Activated T-helper 1 cell treated with anti-CD3 and anti-CD28 coated beads, Interleukin-12 subunit alpha, Interleukin-12 subunit beta, Interleukin-2, Interleukin-4 antibody, amounts not matched to agents 30 ng/mL and 10 ng/mL and 1 ng/mL, durations not matched to agents 14 hours and 24 hours and 36 hours (primary cell): ENCODE results near the gene ZWILCH. TPM values are rescaled to one million over a fixed set of nuclear protein-coding genes. Genes with fewer than 3 reads are reported as not detected.
"Not testable (repeated sequence)": the region's sequence is repeated elsewhere in the genome, so short reads cannot be mapped to it uniquely, and the experiment has no call there.

Experiments
- DNase-seq: peaks from one replicate; pipeline ENCODE4 v3.0.0; 2021; ENCODE audit warnings: low spot score
- H3K27ac Mint-ChIP-seq: one replicate; pipeline ENCODE4 v1.8.0; 2021; ENCODE audit warnings: mild to moderate bottlenecking, mixed read lengths
- H3K27me3 Mint-ChIP-seq: one replicate; pipeline ENCODE4 v1.8.0; 2022; ENCODE audit warnings: mild to moderate bottlenecking, moderate library complexity, mixed read lengths; ENCODE audit not compliant: insufficient read depth
- H3K36me3 Mint-ChIP-seq: one replicate; pipeline ENCODE4 v1.8.0; 2021; ENCODE audit warnings: low read depth, mixed read lengths
- H3K4me1 Mint-ChIP-seq: one replicate; pipeline ENCODE4 v1.8.0; 2021; ENCODE audit warnings: low read depth, mixed read lengths
- H3K4me3 Mint-ChIP-seq: one replicate; pipeline ENCODE4 v1.8.0; 2021; ENCODE audit warnings: mild to moderate bottlenecking, moderate library complexity, mixed read lengths
- H3K9me3 Mint-ChIP-seq: one replicate; pipeline ENCODE4 v1.8.0; 2021; ENCODE audit warnings: mixed read lengths
- intact Hi-C: fragments of 100-400 bp; cut with micrococcal nuclease; formaldehyde crosslinking; loops from one replicate; pipeline ENCODE4 v1.15.1; 2024
- total RNA-seq: library from RNA; stranded (reverse); gene quantifications from 2 replicates; pipeline ENCODE4 v1.2.3, GENCODE V29; 2022

Gene ZWILCH
- total RNA-seq, 1 donor from 2014 or later, result 37.5 TPM

GRCh38 chr15:66580643-66581042, 75.5 kb downstream of the ZWILCH start:
- Mint-ChIP-seq H3K27ac (no peak overlapping the region), H3K36me3 (no peaks in the 10 kb centered on the region), H3K27me3 (peaks cover 4% of the 10 kb centered on the region), H3K9me3 (no peaks in the 10 kb centered on the region), H3K4me3 (no peak overlapping the region), H3K4me1 (no peaks in the 10 kb centered on the region)
- DNase-seq, result no peak
- intact Hi-C loops, result no loop called here

GRCh38 chr15:66581972-66582537, 76.9 kb downstream of the ZWILCH start:
- Mint-ChIP-seq H3K36me3 (no peaks in the 10 kb centered on the region), H3K9me3 (no peaks in the 10 kb centered on the region), H3K27ac (no peak overlapping the region), H3K4me3 (no peak overlapping the region), H3K4me1 (no peaks in the 10 kb centered on the region), H3K27me3 (peaks cover 7% of the 10 kb centered on the region)
- DNase-seq, result no peak
- intact Hi-C loops, result no loop called here

- Mint-ChIP-seq H3K27ac (no peak overlapping the region), H3K4me1 (no peaks in the 10 kb centered on the region), H3K27me3 (peaks cover 6% of the 10 kb centered on the region), H3K4me3 (no peak overlapping the region), H3K9me3 (no peaks in the 10 kb centered on the region), H3K36me3 (no peaks in the 10 kb centered on the region)
- intact Hi-C loops, result no loop called here
- DNase-seq, result no peak
These were observed 81.2 kb downstream of the ZWILCH start for GRCh38 chr15:66586155-66586976.

GRCh38 chr15:66587020-66587419, 81.9 kb downstream of the ZWILCH start:
- Mint-ChIP-seq H3K36me3 (no peaks in the 10 kb centered on the region), H3K27me3 (peaks cover 6% of the 10 kb centered on the region), H3K4me3 (no peak overlapping the region), H3K9me3 (no peaks in the 10 kb centered on the region), H3K4me1 (no peaks in the 10 kb centered on the region), H3K27ac (no peak overlapping the region)
- DNase-seq, result no peak
- intact Hi-C loops, result no loop called here

- H3K4me1 Mint-ChIP-seq, result no peaks in the 10 kb centered on the region
- no peaks in the 10 kb centered on the region for H3K36me3 Mint-ChIP-seq
- no peak overlapping the region for H3K27ac Mint-ChIP-seq
These were observed 82.6 kb downstream of the ZWILCH start for GRCh38 chr15:66587749-66588148.

GRCh38 chr15:66588537-66588936, 83.4 kb downstream of the ZWILCH start:
- H3K36me3 Mint-ChIP-seq, result no peaks in the 10 kb centered on the region
- no peaks in the 10 kb centered on the region for H3K4me1 Mint-ChIP-seq
- intact Hi-C loops, result no loop called here
- no peak for DNase-seq
- H3K27me3 Mint-ChIP-seq, result peaks cover 8% of the 10 kb centered on the region
- no peaks in the 10 kb centered on the region for H3K9me3 Mint-ChIP-seq
- H3K4me3 Mint-ChIP-seq, result no peak overlapping the region
- no peak overlapping the region for H3K27ac Mint-ChIP-seq

More at GRCh38 chr15:66587749-66588148, 82.6 kb downstream of the ZWILCH start:
- H3K9me3 Mint-ChIP-seq, result no peaks in the 10 kb centered on the region
- no peak for DNase-seq
- peaks cover 6% of the 10 kb centered on the region for H3K27me3 Mint-ChIP-seq
- intact Hi-C loops, result no loop called here
- H3K4me3 Mint-ChIP-seq, result no peak overlapping the region

GRCh38 chr15:66588971-66589370, 83.8 kb downstream of the ZWILCH start:
- Mint-ChIP-seq H3K27me3 (peaks cover 8% of the 10 kb centered on the region), H3K36me3 (no peaks in the 10 kb centered on the region), H3K4me1 (no peaks in the 10 kb centered on the region), H3K9me3 (no peaks in the 10 kb centered on the region), H3K4me3 (no peak overlapping the region), H3K27ac (no peak overlapping the region)
- DNase-seq, result no peak
- intact Hi-C loops, result no loop called here

GRCh38 chr15:66589429-66589828, 84.3 kb downstream of the ZWILCH start:
- DNase-seq, H3K36me3 Mint-ChIP-seq, H3K4me3 Mint-ChIP-seq, H3K4me1 Mint-ChIP-seq, H3K27me3 Mint-ChIP-seq, H3K9me3 Mint-ChIP-seq, intact Hi-C loops, H3K27ac Mint-ChIP-seq: not testable (repeated sequence)

- Mint-ChIP-seq H3K27ac (no peak overlapping the region), H3K36me3 (no peaks in the 10 kb centered on the region), H3K4me3 (no peak overlapping the region), H3K4me1 (no peaks in the 10 kb centered on the region), H3K9me3 (no peaks in the 10 kb centered on the region), H3K27me3 (peaks cover 6% of the 10 kb centered on the region)
- intact Hi-C loops, result no loop called here
- DNase-seq, result no peak
These were observed 85.3 kb downstream of the ZWILCH start for GRCh38 chr15:66590435-66590834.

- Mint-ChIP-seq H3K36me3 (no peaks in the 10 kb centered on the region), H3K27me3 (peaks cover 4% of the 10 kb centered on the region), H3K9me3 (no peaks in the 10 kb centered on the region), H3K4me3 (no peak overlapping the region), H3K4me1 (no peaks in the 10 kb centered on the region), H3K27ac (no peak overlapping the region)
- no peak for DNase-seq
- intact Hi-C loops, result no loop called here
These were observed 86.3 kb downstream of the ZWILCH start for GRCh38 chr15:66591322-66591862.

- H3K4me1 Mint-ChIP-seq, result no peaks in the 10 kb centered on the region
- no peak overlapping the region for H3K27ac Mint-ChIP-seq
- no peaks in the 10 kb centered on the region for H3K9me3 Mint-ChIP-seq
- H3K27me3 Mint-ChIP-seq, result peaks cover 2% of the 10 kb centered on the region
- DNase-seq, result no peak
- intact Hi-C loops, result no loop called here
- H3K36me3 Mint-ChIP-seq, result no peaks in the 10 kb centered on the region
- no peak overlapping the region for H3K4me3 Mint-ChIP-seq
These were observed 87.5 kb downstream of the ZWILCH start for GRCh38 chr15:66592505-66593218.

GRCh38 chr15:66593219-66593780, 88.2 kb downstream of the ZWILCH start:
- Mint-ChIP-seq H3K9me3 (no peaks in the 10 kb centered on the region), H3K36me3 (no peaks in the 10 kb centered on the region), H3K27me3 (peaks cover 2% of the 10 kb centered on the region), H3K4me1 (peaks cover 5% of the 10 kb centered on the region), H3K4me3 (no peak overlapping the region), H3K27ac (no peak overlapping the region)
- no peak for DNase-seq
- intact Hi-C loops, result no loop called here

- no peaks in the 10 kb centered on the region for H3K9me3 Mint-ChIP-seq
- no peak for DNase-seq
- no peaks in the 10 kb centered on the region for H3K36me3 Mint-ChIP-seq
- peaks cover 2% of the 10 kb centered on the region for H3K27me3 Mint-ChIP-seq
- H3K4me3 Mint-ChIP-seq, result no peak overlapping the region
- no peak overlapping the region for H3K27ac Mint-ChIP-seq
- H3K4me1 Mint-ChIP-seq, result peaks cover 8% of the 10 kb centered on the region
- intact Hi-C loops, result no loop called here
These were observed 89.2 kb downstream of the ZWILCH start for GRCh38 chr15:66594344-66594743.
